Effector memory CD4-positive, alpha-beta T cell (primary cell): Measurements from ENCODE around the gene HMOX1.

ENCODE experiments used
- DNase-seq, 3 donors: peaks; one replicate each; pipeline ENCODE4 v3.0.0-alpha.2; 2020
- H3K27ac ChIP-seq: 2 replicates; pipeline ENCODE4 v1.7.0; 2013; ENCODE audit warnings: mild to moderate bottlenecking, low read length, moderate library complexity; ENCODE audit not compliant: insufficient read depth, poor library complexity, severe bottlenecking
- H3K27me3 ChIP-seq: replicated peaks from 2 replicates; pipeline ENCODE4 v1.7.0; 2013; ENCODE audit warnings: mild to moderate bottlenecking, low read length; ENCODE audit not compliant: insufficient read depth, control insufficient read depth, poor library complexity, severe bottlenecking
- H3K36me3 ChIP-seq: 2 replicates; pipeline ENCODE4 v1.7.0; 2013; ENCODE audit warnings: mild to moderate bottlenecking, low read length, moderate library complexity; ENCODE audit not compliant: control insufficient read depth, insufficient read depth
- H3K4me1 ChIP-seq: 2 replicates; pipeline ENCODE4 v1.7.0; 2013; ENCODE audit warnings: low read length, mild to moderate bottlenecking; ENCODE audit not compliant: control insufficient read depth, insufficient read depth, poor library complexity, severe bottlenecking
- H3K4me3 ChIP-seq: 2 replicates; pipeline ENCODE4 v1.7.0; 2013; ENCODE audit warnings: low read length, low read depth, mild to moderate bottlenecking; ENCODE audit not compliant: insufficient read depth, poor library complexity, severe bottlenecking
- H3K9me3 ChIP-seq: 2 replicates; pipeline ENCODE4 v1.7.0; 2013; ENCODE audit warnings: mild to moderate bottlenecking, low read length, moderate library complexity; ENCODE audit not compliant: control insufficient read depth

HMOX1 gene

DNA sequence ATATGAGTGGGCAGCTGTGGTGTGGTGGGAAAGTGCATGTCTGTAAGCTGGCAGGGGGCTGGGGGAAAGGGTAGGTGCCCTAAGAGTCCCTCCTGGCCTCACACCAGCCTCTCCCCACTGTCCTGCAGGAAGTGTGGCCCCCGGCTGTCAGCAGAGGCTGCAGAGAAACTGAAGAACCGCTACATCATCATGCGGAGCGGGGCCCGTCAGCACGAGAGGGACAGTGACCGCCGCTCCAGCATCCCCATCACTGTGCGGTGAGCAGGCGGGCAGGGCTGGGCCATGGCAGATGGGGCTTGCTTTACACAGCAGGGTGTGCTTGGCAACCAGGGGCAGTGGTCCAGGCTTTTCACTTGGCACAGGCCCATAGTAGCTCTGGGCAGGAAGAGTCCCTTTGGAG is 38.9 kb downstream of the HMOX1 start:
- DNase-seq = no peak
- Histone ChIP-seq H3K27me3 (no peaks in the 10 kb centered on the region), H3K27ac (no peak overlapping the region), H3K9me3 (no peaks in the 10 kb centered on the region), H3K4me3 (no peak overlapping the region), H3K4me1 (no peaks in the 10 kb centered on the region), H3K36me3 (peaks cover 91% of the 10 kb centered on the region)

DNA sequence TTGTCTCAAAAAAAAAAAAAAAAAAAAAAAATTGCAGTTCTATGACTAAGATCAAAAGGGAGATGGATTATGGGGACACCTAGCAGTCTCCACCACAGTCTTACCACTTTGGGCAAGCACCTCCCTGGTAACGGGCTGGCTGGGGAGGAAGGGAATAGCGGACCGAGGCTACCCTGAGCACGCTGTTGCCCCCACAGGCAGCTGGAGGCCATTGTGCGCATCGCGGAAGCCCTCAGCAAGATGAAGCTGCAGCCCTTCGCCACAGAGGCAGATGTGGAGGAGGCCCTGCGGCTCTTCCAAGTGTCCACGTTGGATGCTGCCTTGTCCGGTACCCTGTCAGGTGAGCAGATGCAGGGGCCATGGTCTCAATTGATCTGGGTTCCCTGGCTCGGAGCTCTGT is 40.2 kb downstream of the HMOX1 start:
- Histone ChIP-seq H3K4me3 (no peak overlapping the region), H3K4me1 (no peaks in the 10 kb centered on the region), H3K36me3 (peaks cover 78% of the 10 kb centered on the region), H3K27me3 (no peaks in the 10 kb centered on the region), H3K27ac (no peak overlapping the region), H3K9me3 (no peaks in the 10 kb centered on the region)
- no peak for DNase-seq

- Histone ChIP-seq H3K9me3 (no peaks in the 10 kb centered on the region), H3K36me3 (peaks cover 67% of the 10 kb centered on the region), H3K4me3 (no peak overlapping the region), H3K27ac (no peak overlapping the region), H3K27me3 (no peaks in the 10 kb centered on the region), H3K4me1 (no peaks in the 10 kb centered on the region)
- no peak for DNase-seq
These were observed 41.2 kb downstream of the HMOX1 start for GRCh38 chr22:35422145-35422544.

DNA sequence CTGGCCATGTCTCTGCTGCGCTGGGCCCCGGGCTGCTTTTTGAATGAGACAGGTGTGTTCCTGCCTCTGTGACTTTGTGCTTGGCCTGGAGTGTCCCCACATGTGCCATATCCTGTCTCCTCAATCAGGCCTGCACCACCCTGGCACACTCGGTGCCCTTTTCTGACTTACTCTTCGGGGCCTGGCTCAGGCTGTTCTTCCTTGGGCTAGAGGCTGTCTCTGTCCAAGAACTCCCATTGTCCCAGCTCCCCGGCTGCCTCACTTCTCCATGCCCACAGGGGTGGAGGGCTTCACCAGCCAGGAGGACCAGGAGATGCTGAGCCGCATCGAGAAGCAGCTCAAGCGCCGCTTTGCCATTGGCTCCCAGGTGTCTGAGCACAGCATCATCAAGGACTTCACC is 42.0 kb downstream of the HMOX1 start:
- Histone ChIP-seq H3K4me1 (no peaks in the 10 kb centered on the region), H3K27ac (no peak overlapping the region), H3K36me3 (peaks cover 59% of the 10 kb centered on the region), H3K9me3 (no peaks in the 10 kb centered on the region), H3K27me3 (no peaks in the 10 kb centered on the region), H3K4me3 (no peak overlapping the region)
- no peak for DNase-seq

DNA sequence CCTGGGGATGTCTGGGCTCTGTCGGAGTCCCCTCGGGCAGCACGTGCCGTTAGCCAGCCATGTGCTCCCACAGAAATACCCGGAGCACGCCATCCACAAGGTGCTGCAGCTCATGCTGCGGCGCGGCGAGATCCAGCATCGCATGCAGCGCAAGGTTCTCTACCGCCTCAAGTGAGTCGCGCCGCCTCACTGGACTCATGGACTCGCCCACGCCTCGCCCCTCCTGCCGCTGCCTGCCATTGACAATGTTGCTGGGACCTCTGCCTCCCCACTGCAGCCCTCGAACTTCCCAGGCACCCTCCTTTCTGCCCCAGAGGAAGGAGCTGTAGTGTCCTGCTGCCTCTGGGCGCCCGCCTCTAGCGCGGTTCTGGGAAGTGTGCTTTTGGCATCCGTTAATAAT is 43.2 kb downstream of the HMOX1 start:
- peaks cover 53% of the 10 kb centered on the region for H3K36me3 ChIP-seq
- H3K27ac ChIP-seq = no peak overlapping the region
- no peak overlapping the region for H3K4me3 ChIP-seq

GRCh38 chr22:35424761-35425160 is 43.9 kb downstream of the HMOX1 start:
- no peaks in the 10 kb centered on the region for H3K4me1 ChIP-seq
- peaks cover 46% of the 10 kb centered on the region for H3K36me3 ChIP-seq
- DNase-seq = no peak
- no peaks in the 10 kb centered on the region for H3K9me3 ChIP-seq
- H3K4me3 ChIP-seq = no peak overlapping the region
- H3K27ac ChIP-seq = no peak overlapping the region
- no peaks in the 10 kb centered on the region for H3K27me3 ChIP-seq

More for the DNA sequence above, 43.2 kb downstream of the HMOX1 start:
- Histone ChIP-seq H3K4me1 (no peaks in the 10 kb centered on the region), H3K9me3 (no peaks in the 10 kb centered on the region), H3K27me3 (no peaks in the 10 kb centered on the region)
- no peak for DNase-seq

GRCh38 chr22:35425546-35425945 is 44.6 kb downstream of the HMOX1 start:
- no peaks in the 10 kb centered on the region for H3K9me3 ChIP-seq
- no peaks in the 10 kb centered on the region for H3K27me3 ChIP-seq
- peaks cover 38% of the 10 kb centered on the region for H3K36me3 ChIP-seq
- no peak overlapping the region for H3K4me3 ChIP-seq
- no peak for DNase-seq
- no peak overlapping the region for H3K27ac ChIP-seq
- H3K4me1 ChIP-seq = no peaks in the 10 kb centered on the region

DNA sequence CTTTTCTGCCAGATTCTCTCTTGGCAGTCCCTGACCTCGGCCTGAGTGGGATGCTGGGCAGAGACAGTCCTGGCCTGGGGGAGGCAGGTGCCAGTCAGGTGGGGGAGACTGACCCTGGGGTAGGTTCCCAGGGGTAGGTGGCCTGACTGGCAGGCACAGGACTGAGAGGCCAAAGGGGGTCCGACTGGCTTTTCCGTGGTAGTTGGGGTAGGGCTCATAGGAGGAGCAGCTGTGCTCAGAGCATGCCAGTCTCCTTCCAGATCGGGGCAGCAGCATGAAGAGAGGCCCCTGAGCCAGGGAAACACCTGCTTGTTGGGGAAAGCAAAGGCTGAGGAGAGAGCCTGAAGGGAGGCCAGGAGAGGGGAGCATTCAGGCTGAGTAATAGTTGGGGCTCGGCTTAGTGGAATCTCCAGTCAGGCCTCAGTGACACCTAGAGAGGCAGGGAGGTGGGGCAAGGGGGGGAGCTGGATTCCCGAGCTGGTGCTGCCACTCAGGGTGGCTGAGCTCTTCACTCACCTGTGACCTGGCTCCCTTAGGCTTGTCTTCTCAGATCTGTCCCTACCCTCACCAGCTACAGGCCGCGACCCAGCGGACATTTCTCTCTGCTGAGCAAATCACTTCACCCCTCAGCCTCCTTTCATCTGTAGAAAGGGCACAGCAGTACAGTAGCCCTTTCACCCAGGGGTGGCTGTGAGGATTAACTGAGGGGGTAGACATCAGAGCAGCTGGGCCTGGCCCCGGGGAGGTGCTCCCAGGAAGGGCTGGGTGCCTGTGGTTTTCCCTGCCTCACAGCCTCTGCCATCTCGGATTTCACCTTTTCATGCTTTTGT is 45.3 kb downstream of the HMOX1 start:
- peaks cover 33% of the 10 kb centered on the region for H3K36me3 ChIP-seq

GRCh38 chr22:35426801-35427140 is 45.9 kb downstream of the HMOX1 start:
- H3K27me3 ChIP-seq = no peaks in the 10 kb centered on the region
- DNase-seq = no peak
- no peak overlapping the region for H3K27ac ChIP-seq
- H3K4me1 ChIP-seq = no peaks in the 10 kb centered on the region
- H3K36me3 ChIP-seq = peaks cover 27% of the 10 kb centered on the region
- no peaks in the 10 kb centered on the region for H3K9me3 ChIP-seq
- H3K4me3 ChIP-seq = no peak overlapping the region

More for the DNA sequence above, 45.3 kb downstream of the HMOX1 start:
- no peak overlapping the region for H3K27ac ChIP-seq
- no peak for DNase-seq
- H3K27me3 ChIP-seq = no peaks in the 10 kb centered on the region
- H3K9me3 ChIP-seq = no peaks in the 10 kb centered on the region
- H3K4me3 ChIP-seq = no peak overlapping the region
- H3K4me1 ChIP-seq = no peaks in the 10 kb centered on the region

DNA sequence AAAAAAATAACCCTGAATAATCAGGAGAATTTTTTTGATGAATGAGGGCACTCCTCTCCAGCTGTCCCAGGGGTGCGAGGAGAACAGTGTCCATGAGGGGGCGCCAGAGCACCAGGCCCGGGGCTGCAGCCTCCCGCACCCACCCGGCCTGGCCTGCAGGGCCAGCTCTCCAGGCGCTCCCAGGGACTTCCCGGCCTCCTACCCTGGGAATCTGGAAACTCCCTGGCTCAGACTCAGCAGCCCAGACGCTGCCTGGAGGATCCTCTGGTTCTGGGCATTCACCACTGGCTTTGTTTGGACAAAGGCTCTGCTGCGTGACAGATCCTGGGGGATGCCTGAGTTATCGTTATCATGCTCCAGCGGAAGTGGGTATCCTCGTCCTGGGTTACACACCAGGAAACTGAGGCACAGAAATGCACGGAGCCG is 50.0 kb downstream of the HMOX1 start:
- H3K4me1 ChIP-seq = no peaks in the 10 kb centered on the region
- H3K27ac ChIP-seq = no peak overlapping the region
- no peaks in the 10 kb centered on the region for H3K9me3 ChIP-seq
- no peak overlapping the region for H3K4me3 ChIP-seq
- DNase-seq = peak; percentile 17 to 42 (median 29)
- H3K27me3 ChIP-seq = no peaks in the 10 kb centered on the region
- H3K36me3 ChIP-seq = no peaks in the 10 kb centered on the region
